Measurements from ENCODE around the gene PRSS56. TPM values are rescaled to one million over a fixed set of nuclear protein-coding genes. Genes with fewer than 3 reads are reported as not detected.

Gene PRSS56
- total and polyA plus RNA-seq, 2 of the 13 experiments (the other 11 are each of a cell fraction or from before 2014, with no cell fraction given): not detected

GRCh38 chr2:232493701-232494474 is 26.3 kb upstream of the PRSS56 start:
- H3K9ac ChIP-seq (ENCODE audit: insufficient read depth, low read depth, low read length): no peak overlapping the region
- BruUV-seq (replicated peaks): no TSS peak
- DNase-seq (ENCODE audit: low spot score) (no peak), ATAC-seq (no peak), FAIRE-seq (no peak)
- H3K9me3 ChIP-seq (ENCODE audit: low read length): no peaks in the 10 kb centered on the region
- TF ChIP-seq PHF21A (CRISPR knock-in tag; IDR thresholded peaks at IDR 0.05) (no peak), THAP7 (CRISPR knock-in tag; IDR thresholded peaks at IDR 0.05) (no peak), ZNF740 (CRISPR knock-in tag; IDR thresholded peaks at IDR 0.05) (no peak), ZNF101 (CRISPR knock-in tag; IDR thresholded peaks at IDR 0.05; ENCODE audit: borderline replicate concordance, low read depth) (no peak), ZNF160 (CRISPR knock-in tag; IDR thresholded peaks at IDR 0.05) (no peak), MTF2 (CRISPR knock-in tag; IDR thresholded peaks at IDR 0.05; ENCODE audit: borderline replicate concordance) (no peak), ZFYVE20 (CRISPR knock-in tag; IDR thresholded peaks at IDR 0.05; ENCODE audit: borderline replicate concordance, low read depth) (no peak)
- TF ChIP-seq, protein P1, sequence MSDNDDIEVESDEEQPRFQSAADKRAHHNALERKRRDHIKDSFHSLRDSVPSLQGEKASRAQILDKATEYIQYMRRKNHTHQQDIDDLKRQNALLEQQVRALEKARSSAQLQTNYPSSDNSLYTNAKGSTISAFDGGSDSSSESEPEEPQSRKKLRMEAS (IDR thresholded peaks at IDR 0.05): no peak
- TF ChIP-seq, protein P2, sequence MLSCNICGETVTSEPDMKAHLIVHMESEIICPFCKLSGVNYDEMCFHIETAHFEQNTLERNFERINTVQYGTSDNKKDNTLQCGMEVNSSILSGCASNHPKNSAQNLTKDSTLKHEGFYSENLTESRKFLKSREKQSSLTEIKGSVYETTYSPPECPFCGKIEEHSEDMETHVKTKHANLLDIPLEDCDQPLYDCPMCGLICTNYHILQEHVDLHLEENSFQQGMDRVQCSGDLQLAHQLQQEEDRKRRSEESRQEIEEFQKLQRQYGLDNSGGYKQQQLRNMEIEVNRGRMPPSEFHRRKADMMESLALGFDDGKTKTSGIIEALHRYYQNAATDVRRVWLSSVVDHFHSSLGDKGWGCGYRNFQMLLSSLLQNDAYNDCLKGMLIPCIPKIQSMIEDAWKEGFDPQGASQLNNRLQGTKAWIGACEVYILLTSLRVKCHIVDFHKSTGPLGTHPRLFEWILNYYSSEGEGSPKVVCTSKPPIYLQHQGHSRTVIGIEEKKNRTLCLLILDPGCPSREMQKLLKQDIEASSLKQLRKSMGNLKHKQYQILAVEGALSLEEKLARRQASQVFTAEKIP (CRISPR knock-in tag; IDR thresholded peaks at IDR 0.05; ENCODE audit: borderline replicate concordance): no peak
- 9% methylated on average over 10 of the region's 10 CpGs for WGBS (ENCODE audit: low lambda C conversion rate)
- peaks cover 26 to 92% of the 10 kb centered on the region in 2 experiments for H3K27me3 ChIP-seq (ENCODE audit: control insufficient read depth in 1 of 2, insufficient read depth in 2 of 2, low read length in 2 of 2)
- no peak overlapping the region for H3K27ac ChIP-seq (ENCODE audit: extremely low read length, insufficient read depth, low read length)
- H3K4me1 ChIP-seq (ENCODE audit: insufficient read depth, low read length): no peaks in the 10 kb centered on the region
- CTCF ChIA-PET (ENCODE audit: low intra/inter-chr PET ratio, low total read pairs): no interaction called here
- POLR2A ChIA-PET: no interaction called here
- H4K20me1 ChIP-seq (ENCODE audit: insufficient read depth, low read length): no peaks in the 10 kb centered on the region
- intact Hi-C loops (cut with micrococcal nuclease; ENCODE audit: unreplicated experiment) (no loop called here), in situ Hi-C loops (cut with HindIII; ENCODE audit: extremely low pct_ligation_motif_present, low pct_unique_long_range_greater_than_20kb) (no loop called here)
- H3K79me2 ChIP-seq (ENCODE audit: insufficient read depth, low read length): no peaks in the 10 kb centered on the region
- H2AFZ ChIP-seq (ENCODE audit: low read length): no peak overlapping the region
- no peaks in the 10 kb centered on the region for H3K36me3 ChIP-seq (replicated peaks in 1 of 2; ENCODE audit: control insufficient read depth in 1 of 2, insufficient read depth in 2 of 2, low read length in 2 of 2)
- H3K4me3 ChIP-seq (replicated peaks in 1 of 3; ENCODE audit: insufficient read depth in 1 of 3, low read depth in 2 of 3, low read length in 3 of 3): no peak overlapping the region
- H3K4me2 ChIP-seq (ENCODE audit: low read depth, low read length): no peak overlapping the region

Data from HepG2 (cell line).